ENCODE data around the gene ACKR3.

GRCh38 chr2:236623816-236624215 lies 54.2 kb downstream of the ACKR3 start:
- TF ChIP-seq CTCF (conservative IDR thresholded peaks at IDR 0.05 in 1 of 2, IDR thresholded peaks at IDR 0.05 in 1 of 2; ENCODE audit: low read depth in 1 of 2, low read length in 2 of 2): no peak
- TF ChIP-seq EZH2 (IDR thresholded peaks at IDR 0.05; ENCODE audit: low read length, missing control alignments): no peak
